Measurements from ENCODE around the gene IDH3A.

Gene IDH3A

GRCh38 chr15:78207641-78208340 is 58.6 kb downstream of the IDH3A start:
- DNase-seq: no peak
- H3K36me3 ChIP-seq (ENCODE audit: control insufficient read depth, insufficient read depth, low read length): no peaks in the 10 kb centered on the region
- H3K27ac ChIP-seq (ENCODE audit: insufficient read depth, low read length, poor library complexity, severe bottlenecking): no peak overlapping the region
- peaks cover 2% of the 10 kb centered on the region for H3K27me3 ChIP-seq (replicated peaks; ENCODE audit: control insufficient read depth, insufficient read depth, low read length, poor library complexity, severe bottlenecking)
- no peak overlapping the region for H3K4me3 ChIP-seq (ENCODE audit: insufficient read depth, low read depth, low read length, poor library complexity, severe bottlenecking)
- no peaks in the 10 kb centered on the region for H3K9me3 ChIP-seq (ENCODE audit: control insufficient read depth, low read length)
- no peaks in the 10 kb centered on the region for H3K4me1 ChIP-seq (ENCODE audit: control insufficient read depth, insufficient read depth, low read length, poor library complexity, severe bottlenecking)

GRCh38 chr15:78208341-78208844 is 59.2 kb downstream of the IDH3A start:
- Histone ChIP-seq H3K27me3 (replicated peaks; ENCODE audit: control insufficient read depth, insufficient read depth, low read length, poor library complexity, severe bottlenecking) (peaks cover 3% of the 10 kb centered on the region), H3K4me3 (ENCODE audit: insufficient read depth, low read depth, low read length, poor library complexity, severe bottlenecking) (no peak overlapping the region), H3K4me1 (ENCODE audit: control insufficient read depth, insufficient read depth, low read length, poor library complexity, severe bottlenecking) (no peaks in the 10 kb centered on the region), H3K9me3 (ENCODE audit: control insufficient read depth, low read length) (no peaks in the 10 kb centered on the region), H3K36me3 (ENCODE audit: control insufficient read depth, insufficient read depth, low read length) (no peaks in the 10 kb centered on the region), H3K27ac (ENCODE audit: insufficient read depth, low read length, poor library complexity, severe bottlenecking) (no peak overlapping the region)
- no peak for DNase-seq

- Histone ChIP-seq H3K36me3 (ENCODE audit: control insufficient read depth, insufficient read depth, low read length) (no peaks in the 10 kb centered on the region), H3K27me3 (replicated peaks; ENCODE audit: control insufficient read depth, insufficient read depth, low read length, poor library complexity, severe bottlenecking) (peaks cover 3% of the 10 kb centered on the region), H3K27ac (ENCODE audit: insufficient read depth, low read length, poor library complexity, severe bottlenecking) (no peak overlapping the region), H3K4me1 (ENCODE audit: control insufficient read depth, insufficient read depth, low read length, poor library complexity, severe bottlenecking) (no peaks in the 10 kb centered on the region), H3K4me3 (ENCODE audit: insufficient read depth, low read depth, low read length, poor library complexity, severe bottlenecking) (no peak overlapping the region), H3K9me3 (ENCODE audit: control insufficient read depth, low read length) (no peaks in the 10 kb centered on the region)
- DNase-seq: no peak
Observed at GRCh38 chr15:78208887-78209645, 59.9 kb downstream of the IDH3A start.

DNA sequence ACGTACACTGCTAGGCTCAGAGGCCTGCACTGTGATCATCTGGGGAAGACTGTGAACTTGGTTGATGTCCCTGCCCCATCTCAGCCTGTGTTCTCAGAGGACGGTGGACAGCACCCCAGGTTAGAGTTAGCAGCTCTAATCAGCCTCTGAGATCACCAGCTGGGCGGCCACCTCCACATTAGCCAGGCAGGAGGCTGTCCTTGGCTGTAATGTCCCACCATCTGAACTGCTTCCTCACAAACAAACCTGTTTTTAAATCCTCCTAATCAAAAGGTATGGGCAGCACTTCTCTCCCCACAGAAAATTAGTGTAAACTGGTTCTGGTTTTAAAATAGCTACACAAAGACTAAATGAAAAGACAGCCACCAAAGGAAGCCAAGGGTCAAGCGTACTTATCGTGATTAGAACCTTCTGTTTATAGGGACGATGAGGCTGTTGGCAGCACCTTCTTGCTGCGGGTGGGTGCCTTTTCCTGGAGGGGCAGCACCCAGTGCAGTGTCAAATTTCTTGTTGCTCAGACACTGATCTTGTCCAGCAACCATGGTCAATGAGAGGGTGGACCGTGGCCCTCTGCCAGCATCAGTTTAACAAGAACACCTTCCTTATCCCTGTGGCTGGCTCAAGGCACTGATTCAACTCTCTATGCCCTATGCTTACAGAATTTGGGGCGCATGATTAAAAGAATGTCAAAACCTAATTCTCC is 60.6 kb downstream of the IDH3A start:
- no peak for DNase-seq
- Histone ChIP-seq H3K9me3 (ENCODE audit: control insufficient read depth, low read length) (no peaks in the 10 kb centered on the region), H3K4me1 (ENCODE audit: control insufficient read depth, insufficient read depth, low read length, poor library complexity, severe bottlenecking) (no peaks in the 10 kb centered on the region), H3K27ac (ENCODE audit: insufficient read depth, low read length, poor library complexity, severe bottlenecking) (no peak overlapping the region), H3K27me3 (replicated peaks; ENCODE audit: control insufficient read depth, insufficient read depth, low read length, poor library complexity, severe bottlenecking) (peaks cover 3% of the 10 kb centered on the region), H3K4me3 (ENCODE audit: insufficient read depth, low read depth, low read length, poor library complexity, severe bottlenecking) (no peak overlapping the region), H3K36me3 (ENCODE audit: control insufficient read depth, insufficient read depth, low read length) (no peaks in the 10 kb centered on the region)

DNA sequence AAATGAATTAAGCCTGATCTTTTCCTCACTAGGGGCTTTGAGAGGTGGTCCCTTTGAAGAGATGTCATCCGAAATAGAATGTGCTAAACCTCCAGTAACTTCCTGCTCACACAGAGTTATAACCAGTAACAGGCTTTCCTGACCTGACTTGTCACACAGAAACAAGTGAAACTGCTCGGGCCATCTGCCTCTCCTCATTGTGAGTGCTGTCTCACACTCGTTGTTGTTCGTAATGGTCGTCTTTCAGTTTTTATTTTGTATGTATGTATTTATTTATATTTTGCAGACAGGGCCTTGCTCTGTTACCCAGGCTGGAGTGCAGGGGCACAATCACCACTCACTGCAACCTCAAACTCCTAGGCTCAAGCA is 61.2 kb downstream of the IDH3A start:
- no peaks in the 10 kb centered on the region for H3K4me1 ChIP-seq (ENCODE audit: control insufficient read depth, insufficient read depth, low read length, poor library complexity, severe bottlenecking)
- H3K27me3 ChIP-seq (replicated peaks; ENCODE audit: control insufficient read depth, insufficient read depth, low read length, poor library complexity, severe bottlenecking): peaks cover 3% of the 10 kb centered on the region
- H3K27ac ChIP-seq (ENCODE audit: insufficient read depth, low read length, poor library complexity, severe bottlenecking): no peak overlapping the region
- no peak for DNase-seq
- no peaks in the 10 kb centered on the region for H3K36me3 ChIP-seq (ENCODE audit: control insufficient read depth, insufficient read depth, low read length)
- H3K9me3 ChIP-seq (ENCODE audit: control insufficient read depth, low read length): no peaks in the 10 kb centered on the region
- no peak overlapping the region for H3K4me3 ChIP-seq (ENCODE audit: insufficient read depth, low read depth, low read length, poor library complexity, severe bottlenecking)

GRCh38 chr15:78211189-78211921 is 62.2 kb downstream of the IDH3A start:
- Histone ChIP-seq H3K4me1 (ENCODE audit: control insufficient read depth, insufficient read depth, low read length, poor library complexity, severe bottlenecking) (no peaks in the 10 kb centered on the region), H3K27ac (ENCODE audit: insufficient read depth, low read length, poor library complexity, severe bottlenecking) (no peak overlapping the region), H3K36me3 (ENCODE audit: control insufficient read depth, insufficient read depth, low read length) (no peaks in the 10 kb centered on the region), H3K4me3 (ENCODE audit: insufficient read depth, low read depth, low read length, poor library complexity, severe bottlenecking) (no peak overlapping the region), H3K27me3 (replicated peaks; ENCODE audit: control insufficient read depth, insufficient read depth, low read length, poor library complexity, severe bottlenecking) (peaks cover 3% of the 10 kb centered on the region), H3K9me3 (ENCODE audit: control insufficient read depth, low read length) (no peaks in the 10 kb centered on the region)
- no peak for DNase-seq

DNA sequence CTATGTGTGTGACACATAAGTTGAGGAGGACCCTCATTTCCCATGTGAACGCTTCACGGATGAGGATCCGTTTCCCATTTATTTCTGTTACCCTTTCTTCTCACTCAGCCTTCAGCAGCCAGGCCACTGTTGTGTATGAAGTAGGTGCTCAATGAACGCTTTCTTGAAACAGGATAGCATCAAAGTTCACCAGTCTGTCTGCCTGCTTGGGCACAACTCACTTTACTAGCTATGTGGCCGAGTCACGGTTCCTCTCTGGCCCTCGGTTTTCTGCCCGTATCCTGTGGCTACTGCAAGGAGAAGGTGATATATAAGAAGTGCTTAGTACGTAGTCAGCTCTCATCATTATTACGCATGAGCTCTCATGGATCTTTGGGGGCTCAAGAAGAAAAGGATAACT is 62.8 kb downstream of the IDH3A start:
- no peaks in the 10 kb centered on the region for H3K9me3 ChIP-seq (ENCODE audit: control insufficient read depth, low read length)
- peaks cover 3% of the 10 kb centered on the region for H3K27me3 ChIP-seq (replicated peaks; ENCODE audit: control insufficient read depth, insufficient read depth, low read length, poor library complexity, severe bottlenecking)
- H3K36me3 ChIP-seq (ENCODE audit: control insufficient read depth, insufficient read depth, low read length): no peaks in the 10 kb centered on the region
- DNase-seq: no peak
- no peaks in the 10 kb centered on the region for H3K4me1 ChIP-seq (ENCODE audit: control insufficient read depth, insufficient read depth, low read length, poor library complexity, severe bottlenecking)
- no peak overlapping the region for H3K27ac ChIP-seq (ENCODE audit: insufficient read depth, low read length, poor library complexity, severe bottlenecking)
- H3K4me3 ChIP-seq (ENCODE audit: insufficient read depth, low read depth, low read length, poor library complexity, severe bottlenecking): no peak overlapping the region

DNA sequence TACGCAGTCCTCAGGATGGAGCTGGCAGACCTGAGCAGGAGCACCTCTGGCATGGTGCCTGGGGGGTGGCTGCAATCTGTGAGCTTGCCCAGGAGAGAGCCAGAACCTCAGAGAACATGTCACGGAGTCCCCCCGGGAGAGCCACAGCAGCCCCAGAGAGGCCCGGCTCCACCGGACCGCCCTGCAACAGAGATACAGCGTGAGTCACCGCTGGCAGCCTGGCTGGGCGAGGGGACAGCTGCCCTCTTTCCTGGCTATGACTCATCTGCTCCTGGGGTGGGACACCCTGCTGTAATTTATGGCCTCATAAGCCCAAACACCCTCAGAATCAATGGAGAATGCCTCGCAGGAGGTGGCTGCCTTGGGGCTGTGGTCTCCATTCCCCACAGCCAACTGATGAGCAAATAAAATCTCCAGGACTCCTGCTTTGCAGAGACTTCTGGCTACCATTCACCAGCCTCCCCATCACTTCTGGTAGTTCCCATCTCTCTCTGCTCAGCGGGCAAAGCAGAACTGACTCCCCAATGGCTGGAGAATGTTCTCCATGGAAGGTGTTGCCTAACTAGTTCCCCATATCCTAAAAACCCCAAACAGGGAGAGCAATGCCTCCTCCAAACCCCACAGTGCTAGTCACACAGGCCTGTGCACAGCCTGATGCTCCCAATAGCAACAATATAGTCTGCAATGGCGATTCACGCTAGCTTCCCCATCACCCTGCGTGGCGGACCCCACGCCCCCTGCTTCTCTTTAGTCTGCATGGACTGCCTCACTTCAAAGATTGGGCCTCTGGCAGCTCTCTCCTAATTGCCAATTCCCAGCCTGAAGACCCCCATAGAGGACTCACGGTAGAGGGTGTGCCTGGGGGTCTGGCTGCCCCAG is 63.6 kb downstream of the IDH3A start:
- no peaks in the 10 kb centered on the region for H3K36me3 ChIP-seq (ENCODE audit: control insufficient read depth, insufficient read depth, low read length)
- no peaks in the 10 kb centered on the region for H3K4me1 ChIP-seq (ENCODE audit: control insufficient read depth, insufficient read depth, low read length, poor library complexity, severe bottlenecking)
- peaks cover 3% of the 10 kb centered on the region for H3K27me3 ChIP-seq (replicated peaks; ENCODE audit: control insufficient read depth, insufficient read depth, low read length, poor library complexity, severe bottlenecking)
- H3K27ac ChIP-seq (ENCODE audit: insufficient read depth, low read length, poor library complexity, severe bottlenecking): no peak overlapping the region
- no peak for DNase-seq
- H3K4me3 ChIP-seq (ENCODE audit: insufficient read depth, low read depth, low read length, poor library complexity, severe bottlenecking): no peak overlapping the region
- H3K9me3 ChIP-seq (ENCODE audit: control insufficient read depth, low read length): no peaks in the 10 kb centered on the region

DNA sequence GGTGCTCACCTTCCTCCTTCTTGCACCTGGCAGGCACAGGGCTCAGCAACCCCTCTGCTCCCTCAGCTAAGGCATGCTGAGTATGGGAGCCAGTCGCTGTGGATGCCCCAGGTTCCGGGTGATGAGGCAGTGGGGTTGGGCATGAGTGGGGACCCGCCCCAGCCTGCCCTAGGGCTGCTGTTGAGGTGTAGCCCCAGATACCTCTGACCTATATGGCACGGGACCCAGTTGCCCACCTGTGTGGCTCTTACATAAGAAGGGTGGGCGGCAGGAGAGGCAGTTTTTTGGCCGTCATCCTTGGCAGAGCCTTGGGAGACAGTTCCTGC is 64.2 kb downstream of the IDH3A start:
- H3K4me1 ChIP-seq (ENCODE audit: control insufficient read depth, insufficient read depth, low read length, poor library complexity, severe bottlenecking): no peaks in the 10 kb centered on the region
- no peak for DNase-seq
- no peaks in the 10 kb centered on the region for H3K9me3 ChIP-seq (ENCODE audit: control insufficient read depth, low read length)
- no peak overlapping the region for H3K4me3 ChIP-seq (ENCODE audit: insufficient read depth, low read depth, low read length, poor library complexity, severe bottlenecking)
- H3K36me3 ChIP-seq (ENCODE audit: control insufficient read depth, insufficient read depth, low read length): no peaks in the 10 kb centered on the region
- H3K27ac ChIP-seq (ENCODE audit: insufficient read depth, low read length, poor library complexity, severe bottlenecking): no peak overlapping the region
- H3K27me3 ChIP-seq (replicated peaks; ENCODE audit: control insufficient read depth, insufficient read depth, low read length, poor library complexity, severe bottlenecking): peaks cover 3% of the 10 kb centered on the region

Measured in effector memory CD4-positive, alpha-beta T cell (primary cell).